K562 (cell line): Measurements from ENCODE around the gene AIG1. TPM values are rescaled to one million over a fixed set of nuclear protein-coding genes. Genes with fewer than 3 reads are reported as not detected.

ENCODE experiments used
- ATAC-seq: fragments of 200-7000 bp; cut with Tn5 transposase; 3 replicates; pipeline ENCODE4 v1.9.1; 2020; ENCODE audit warnings: moderate library complexity
- BruUV-seq: library from RNA; stranded (reverse); fragments of 400-500 nt; replicated peaks from 2 replicates; lab custom pipeline; 2021; lab: Mats Ljungman, UMichigan
- CTCF ChIA-PET: fragments of 300-600 bp; formaldehyde crosslinking; extraction: SDS; loops from one replicate; lab custom pipeline; 2021; ENCODE audit warnings: low intra/inter-chr PET ratio; lab: Yijun Ruan, JAX
- POLR2A ChIA-PET: fragments of 300-600, 350-650 bp; sonication (Branson Sonifier 250); formaldehyde crosslinking; extraction: SDS; loops from one replicate; lab custom pipeline; 2021; ENCODE audit warnings: antibody characterized with exemption, inconsistent platforms; lab: Yijun Ruan, JAX
- DNase-seq, 4 experiments: peaks; one replicate each; pipeline versions ENCODE4 v3.0.0 to v3.0.0-alpha.2; 2011 to 2018; ENCODE audit warnings: low spot score in 3 of 4, mixed read lengths in 3 of 4; ENCODE audit errors: extremely low read depth in 1 of 4
- FAIRE-seq: peaks from 2 replicates; lab custom pipeline; 2011; peaks lifted over from hg19 to GRCh38; lab: Jason Lieb, UNC
- H2AFZ ChIP-seq: 2 replicates; pipeline ENCODE4 v1.6.0; 2011; ENCODE audit warnings: low read depth, low read length, control low read depth, inconsistent platforms
- H3K27ac ChIP-seq: fragments of 200-600 bp; 3 replicates; pipeline ENCODE4 v1.8.0; 2011; ENCODE audit warnings: low read depth, mild to moderate bottlenecking, control low read depth, inconsistent platforms, low read length, moderate library complexity, mixed read lengths; ENCODE audit errors: extremely low read depth
- H3K27me3 ChIP-seq, 2 experiments: fragments of 300-600 bp in 1 of 2; 2 replicates in 1 of 2; 3 replicates in 1 of 2; pipeline versions ENCODE4 v1.6.0 to v1.8.0; 2011; ENCODE audit warnings: inconsistent platforms in 2 of 2, low read length in 2 of 2, mild to moderate bottlenecking in 1 of 2, mixed read lengths in 1 of 2, moderate library complexity in 1 of 2; ENCODE audit not compliant: control insufficient read depth in 2 of 2, insufficient read depth in 2 of 2
- H3K36me3 ChIP-seq: fragments of 300-600 bp; 3 replicates; pipeline ENCODE4 v1.8.0; 2011; ENCODE audit warnings: mild to moderate bottlenecking, low read length, inconsistent platforms; ENCODE audit not compliant: control insufficient read depth, insufficient read depth
- H3K4me1 ChIP-seq, 2 experiments: fragments of 200-600 bp in 1 of 2; replicated peaks in 1 of 2; 2 replicates in 1 of 2; 3 replicates in 1 of 2; pipeline versions ENCODE4 v1.5.1 to v1.8.0; 2011; ENCODE audit warnings: inconsistent platforms in 2 of 2, low read length in 2 of 2, mild to moderate bottlenecking in 1 of 2, mixed read lengths in 1 of 2, moderate library complexity in 1 of 2; ENCODE audit not compliant: control insufficient read depth in 2 of 2, insufficient read depth in 2 of 2
- H3K4me2 ChIP-seq: 2 replicates; pipeline ENCODE4 v1.6.1; 2011; ENCODE audit warnings: low read length, control low read depth, inconsistent platforms, mixed read lengths; ENCODE audit not compliant: insufficient read depth
- H3K4me3 ChIP-seq: fragments of 200-600 bp; sonication (generic), shearing (Covaris generic); 2 replicates; pipeline ENCODE4 v1.5.1; 2016; ENCODE audit warnings: control low read depth, inconsistent platforms
- H3K79me2 ChIP-seq: fragments of 200-600 bp; 3 replicates; pipeline ENCODE4 v1.8.0; 2011; ENCODE audit warnings: low read length, inconsistent platforms; ENCODE audit not compliant: control insufficient read depth, insufficient read depth
- H3K9ac ChIP-seq, 2 experiments: 2 replicates each; pipeline versions ENCODE4 v1.6.0 to v1.6.1; 2011; ENCODE audit warnings: low read depth in 2 of 2, low read length in 2 of 2, control low read depth in 1 of 2, inconsistent platforms in 1 of 2, mild to moderate bottlenecking in 1 of 2, mixed read lengths in 1 of 2; ENCODE audit not compliant: insufficient read depth in 1 of 2
- H3K9me1 ChIP-seq: one replicate; pipeline ENCODE4 v1.6.0; 2011; ENCODE audit warnings: inconsistent platforms, mild to moderate bottlenecking, low read length, moderate library complexity; ENCODE audit not compliant: control insufficient read depth, insufficient read depth
- H3K9me3 ChIP-seq: replicated peaks from 2 replicates; pipeline ENCODE4 v1.5.1; 2011; ENCODE audit warnings: low read depth, low read length, inconsistent platforms; ENCODE audit not compliant: control insufficient read depth, insufficient read depth
- H4K20me1 ChIP-seq: replicated peaks from 2 replicates; pipeline ENCODE4 v1.6.1; 2011; ENCODE audit warnings: low read length, inconsistent platforms, mixed read lengths; ENCODE audit not compliant: control insufficient read depth, insufficient read depth
- E2F4 ChIP-seq: sonication (generic); formaldehyde crosslinking; IDR thresholded peaks from 2 replicates; pipeline ENCODE4 v1.8.0; 2022; ENCODE audit warnings: mild to moderate bottlenecking, low read depth, missing genetic modification reagents
- E2F5 ChIP-seq: sonication (generic); formaldehyde crosslinking; IDR thresholded peaks from 2 replicates; pipeline ENCODE4 v1.8.0; 2022; ENCODE audit warnings: mild to moderate bottlenecking, missing genetic modification reagents
- GABPB1 ChIP-seq: sonication (generic); formaldehyde crosslinking; IDR thresholded peaks from 2 replicates; pipeline ENCODE4 v1.8.0; 2022; ENCODE audit warnings: mild to moderate bottlenecking, missing genetic modification reagents
- HEY1 ChIP-seq: fragments of 250-450 bp; sonication (Bioruptor Pico); IDR thresholded peaks from 2 replicates; pipeline ENCODE4 v1.5.0; 2020; ENCODE audit warnings: mild to moderate bottlenecking, moderate library complexity, borderline replicate concordance
- MEIS2 ChIP-seq: fragments of 450-650 bp; IDR thresholded peaks from 2 replicates; pipeline ENCODE4 v1.6.1; 2014; ENCODE audit warnings: mild to moderate bottlenecking; ENCODE audit not compliant: partially characterized antibody
- RHOXF2B ChIP-seq: fragments of 250-450 bp; sonication (Bioruptor Pico); conservative IDR thresholded peaks from 2 replicates; pipeline ENCODE4 v1.5.1; 2021
- SRSF1 ChIP-seq: fragments of 200-400 bp; formaldehyde crosslinking; IDR thresholded peaks from 2 replicates; pipeline ENCODE4 v1.6.1; 2017; ENCODE audit warnings: mild to moderate bottlenecking, low read depth, low read length, moderate library complexity
- TFE3 ChIP-seq: fragments of 450-650 bp; formaldehyde crosslinking; IDR thresholded peaks from 2 replicates; pipeline ENCODE4 v1.4.0; 2020; ENCODE audit warnings: mild to moderate bottlenecking, mixed read lengths
- ZHX1 ChIP-seq: fragments of 150-350 bp; conservative IDR thresholded peaks from 2 replicates; pipeline ENCODE4 v1.6.1; 2014; ENCODE audit warnings: low read length
- ZKSCAN3 ChIP-seq: fragments of 250-450 bp; sonication (Bioruptor Pico); IDR thresholded peaks from 2 replicates; pipeline ENCODE4 v1.4.0; 2020
- ZNF143 ChIP-seq: sonication (generic); formaldehyde crosslinking; IDR thresholded peaks from 2 replicates; pipeline ENCODE4 v1.9.0; 2022; ENCODE audit warnings: mild to moderate bottlenecking, missing genetic modification reagents
- ZNF431 ChIP-seq: sonication (generic); formaldehyde crosslinking; IDR thresholded peaks from 2 replicates; pipeline ENCODE4 v1.8.0; 2022; ENCODE audit warnings: mild to moderate bottlenecking, missing genetic modification reagents
- ZNF507 ChIP-seq: conservative IDR thresholded peaks from 2 replicates; pipeline ENCODE4 v1.6.1; 2017; ENCODE audit warnings: missing genetic modification characterization, missing compliant biosample characterization
- WGBS: fragments of 100-300 bp; shearing (Covaris generic); methylation state at CpG from one replicate; pipeline ENCODE4 v1.1.6; 2016; ENCODE audit warnings: low coverage, mixed read lengths; ENCODE audit not compliant: insufficient coverage; ENCODE audit errors: missing lambda C conversion rate; 5-methylcytosine and 5-hydroxymethylcytosine counted together
- in situ Hi-C: fragments of 300-500 bp; cut with MboI; formaldehyde crosslinking; loops from 4 replicates; pipeline ENCODE4 v1.15.0; 2018; ENCODE audit warnings: inconsistent platforms, mixed read lengths
- intact Hi-C: fragments of 100-400 bp; cut with micrococcal nuclease; formaldehyde crosslinking; loops from 2 replicates; pipeline ENCODE4 v1.14.2; 2022
- polyA plus RNA-seq, 8 experiments: library from polyadenylated mRNA; depleted of rRNA in 4 of 8; stranded (reverse) in 5 of 8; unstranded in 3 of 8; fragments of >200 nt; fragmentation: Nextera tagmentation in 2 of 8; fragmentation: Illumina TruSeq in 1 of 8; extraction: Ambion mirVana in 2 of 8; extraction: Trizol in 1 of 8; gene quantifications; 2 replicates each; pipeline versions ENCODE4 v1.2.1 to v1.2.3, GENCODE V29; 2011 to 2014; ENCODE audit warnings: inconsistent platforms in 1 of 8, missing spikeins in 1 of 8
- total RNA-seq, 7 experiments: library from RNA; depleted of rRNA in 6 of 7; stranded (reverse); fragments of >200 nt in 6 of 7; fragmentation: Illumina TruSeq in 2 of 7; extraction: Trizol in 2 of 7; gene quantifications; 2 replicates each; pipeline versions ENCODE4 v1.2.1 to v1.2.3, GENCODE V29; 2011 to 2021; ENCODE audit warnings: low replicate concordance in 1 of 7

The AIG1 gene
- total and polyA plus RNA-seq, 9 of the 15 experiments (the other 6 are each of a cell fraction or from before 2014, with no cell fraction given): 74.8 to 333 (median 127) TPM

- TF ChIP-seq ZNF143 (CRISPR knock-in tag) (no peak), E2F5 (CRISPR knock-in tag) (no peak), HEY1 (CRISPR knock-in tag) (no peak), SRSF1 (no peak), ZNF431 (CRISPR knock-in tag) (no peak), MEIS2 (no peak), TFE3 (no peak), GABPB1 (CRISPR knock-in tag) (no peak), E2F4 (CRISPR knock-in tag) (no peak), RHOXF2B (CRISPR knock-in tag) (no peak), ZNF507 (tag) (no peak), ZHX1 (no peak), ZKSCAN3 (CRISPR knock-in tag) (no peak)
- Histone ChIP-seq H3K79me2 (no peaks in the 10 kb centered on the region), H3K27me3 (peaks cover 0 to 6% of the 10 kb centered on the region in 2 experiments; a peak in 1 of 5 replicates), H4K20me1 (no peaks in the 10 kb centered on the region), H3K27ac (no peak overlapping the region), H3K9me3 (no peaks in the 10 kb centered on the region), H3K9ac (no peak overlapping the region), H3K4me3 (no peak overlapping the region), H2AFZ (no peak overlapping the region), H3K4me1 (no peaks in the 10 kb centered on the region), H3K9me1 (no peaks in the 10 kb centered on the region), H3K4me2 (no peak overlapping the region), H3K36me3 (no peaks in the 10 kb centered on the region)
- WGBS: 0% methylated on average over 3 of the region's 3 CpGs
- intact Hi-C loops: no loop called here
- DNase-seq: no peak
- in situ Hi-C loops: no loop called here
- ChIA-PET CTCF (no interaction called here), POLR2A (interaction anchor here (0.6 to 0.9 kb wide), 3 partner anchors 11 to 27 kb away, joined by 3 read pairs; no protein-coding TSS in a partner anchor)
- no TSS peak for BruUV-seq
- no peak for ATAC-seq
- FAIRE-seq: no peak
These were observed 309.3 kb downstream of the AIG1 start for GRCh38 chr6:143369971-143370370.
